SJSA1 (cell line): Measurements from ENCODE around the gene SULT1A4. TPM values are rescaled to one million over a fixed set of nuclear protein-coding genes. Genes with fewer than 3 reads are reported as not detected.
"Not testable (repeated sequence)": the region's sequence is repeated elsewhere in the genome, so short reads cannot be mapped to it uniquely, and the experiment has no call there.

ENCODE experiments used
- DNase-seq, 2 experiments: peaks; one replicate each; pipeline ENCODE4 v3.0.0-alpha.2; 2015 to 2020; ENCODE audit warnings: low spot score in 2 of 2, low read depth in 1 of 2
- H3K27ac ChIP-seq: fragments of 250-450 bp; sonication (Bioruptor Pico); 2 replicates; pipeline ENCODE4 v1.5.1; 2020; ENCODE audit warnings: mild to moderate bottlenecking, moderate library complexity
- H3K27me3 ChIP-seq: fragments of 250-450 bp; sonication (Bioruptor Pico); replicated peaks from 2 replicates; pipeline ENCODE4 v1.5.1; 2020; ENCODE audit warnings: mild to moderate bottlenecking, moderate library complexity
- H3K36me3 ChIP-seq: fragments of 250-450 bp; sonication (Bioruptor Pico); 2 replicates; pipeline ENCODE4 v1.5.1; 2020; ENCODE audit warnings: mild to moderate bottlenecking
- H3K4me1 ChIP-seq: fragments of 250-450 bp; sonication (Bioruptor Pico); replicated peaks from 2 replicates; pipeline ENCODE4 v1.6.1; 2021; ENCODE audit warnings: mild to moderate bottlenecking
- H3K4me3 ChIP-seq: fragments of 250-450 bp; sonication (Bioruptor Pico); 2 replicates; pipeline ENCODE4 v1.5.1; 2020; ENCODE audit warnings: mild to moderate bottlenecking
- H3K9me3 ChIP-seq: fragments of 250-450 bp; sonication (Bioruptor Pico); replicated peaks from 2 replicates; pipeline ENCODE4 v1.5.1; 2020; ENCODE audit warnings: mild to moderate bottlenecking
- total RNA-seq: library from RNA; depleted of rRNA; stranded (reverse); fragments of >200 nt; shearing (Covaris generic); gene quantifications from 2 replicates; pipeline ENCODE4 v1.2.3, GENCODE V29; 2014; rRNA removed

SULT1A4 gene
- total RNA-seq, 1 experiment from 2014 or later = 0.58 TPM

GRCh38 chr16:29482276-29482675, 22.6 kb downstream of the SULT1A4 start:
- not testable (repeated sequence) for H3K9me3 ChIP-seq, DNase-seq, H3K27ac ChIP-seq, H3K27me3 ChIP-seq, H3K36me3 ChIP-seq, H3K4me3 ChIP-seq, H3K4me1 ChIP-seq

- not testable (repeated sequence) for H3K9me3 ChIP-seq, H3K27me3 ChIP-seq, H3K36me3 ChIP-seq, H3K4me1 ChIP-seq, H3K27ac ChIP-seq, H3K4me3 ChIP-seq, DNase-seq
Measured at GRCh38 chr16:29506308-29506707, 46.6 kb downstream of the SULT1A4 start, which contains the start of gene NPIPB12. Gene NPIPB12 (minus strand): TSS chr16:29506408.

Other genes with a start within 250 kb of the SULT1A4 start
- 0.05 TPM in 1 of 2 replicates, not detected in the other for gene NPIPB11, start 53.2 kb upstream of the SULT1A4 start, total RNA-seq
- 18.9 and 31.9 TPM in 2 replicates for gene BOLA2, start 5.6 kb upstream of the SULT1A4 start, total RNA-seq
- 20.5 and 31.8 TPM in 2 replicates for gene SLX1B, start 5.4 kb upstream of the SULT1A4 start, total RNA-seq
- gene NPIPB12, start 46.5 kb downstream of the SULT1A4 start, total RNA-seq = 2.8 and 5.4 TPM in 2 replicates
- gene SPN, start 203.3 kb downstream of the SULT1A4 start, total RNA-seq = not detected in 2 replicates
- 0.13 and 1.9 TPM in 2 replicates for gene QPRT, start 219.3 kb downstream of the SULT1A4 start, total RNA-seq